Stimulated activated CD8-positive, alpha-beta memory T cell treated with anti-CD3 and anti-CD28 coated beads, Interleukin-2, amount 100 ng/mL, for 48 hours (primary cell): ENCODE data around the gene RARRES2.
"Not testable (repeated sequence)": the region's sequence is repeated elsewhere in the genome, so short reads cannot be mapped to it uniquely, and the experiment has no call there.

ENCODE experiments used
- DNase-seq, 2 donors: peaks; one replicate each; pipeline ENCODE4 v3.0.0-alpha.2; 2020; ENCODE audit warnings: low read depth in 2 of 2

The RARRES2 gene

DNA sequence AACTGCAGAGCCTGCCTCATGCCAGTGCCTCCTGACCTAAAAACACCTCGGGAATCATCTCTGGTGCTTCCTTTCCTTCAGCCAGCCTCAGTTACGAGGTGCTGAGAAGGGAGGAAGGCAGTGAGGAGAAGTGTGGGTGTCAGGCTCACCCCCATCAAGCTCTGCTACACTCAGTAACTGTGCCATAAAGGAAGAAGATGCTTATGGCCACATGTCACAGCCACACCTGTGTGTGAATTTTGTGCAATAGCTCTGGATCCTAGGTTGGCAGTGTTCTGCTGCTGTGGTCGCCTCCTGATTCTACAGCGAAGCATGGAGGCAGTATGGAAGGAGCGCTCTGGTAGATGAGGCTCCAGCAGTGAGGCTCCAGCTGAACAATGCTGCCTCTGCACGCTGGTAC lies 52.6 kb downstream of the RARRES2 start:
- not testable (repeated sequence) for DNase-seq
